HepG2 (cell line): ENCODE data around the gene F7. TPM values are rescaled to one million over a fixed set of nuclear protein-coding genes. Genes with fewer than 3 reads are reported as not detected.

Experiments
- ZNF24 ChIP-seq: fragments of 450-650 bp; IDR thresholded peaks from 2 replicates; pipeline ENCODE4 v1.6.1; 2017; ENCODE audit warnings: antibody characterized with exemption, mild to moderate bottlenecking
- ZNF431 ChIP-seq: sonication (generic); formaldehyde crosslinking; IDR thresholded peaks from 2 replicates; pipeline ENCODE4 v1.9.0; 2022; ENCODE audit warnings: missing genetic modification reagents, low read depth, mild to moderate bottlenecking, borderline replicate concordance
- polyA plus RNA-seq, 8 experiments: library from polyadenylated mRNA; depleted of rRNA in 3 of 8; stranded (reverse) in 7 of 8; unstranded in 1 of 8; fragments of >200 nt; fragmentation: Illumina TruSeq in 4 of 8; extraction: Trizol in 4 of 8; gene quantifications; 2 replicates each; pipeline versions ENCODE4 v1.2.1 to v1.2.3, GENCODE V29; 2011 to 2016; ENCODE audit warnings: low read depth in 4 of 8, missing spikeins in 1 of 8, mixed read lengths in 1 of 8; ENCODE audit not compliant: insufficient read depth in 1 of 8
- total RNA-seq, 5 experiments: library from RNA; depleted of rRNA; stranded (reverse); fragments of >200 nt; fragmentation: Illumina TruSeq; extraction: Trizol; gene quantifications; 2 replicates each; pipeline ENCODE4 v1.2.3, GENCODE V29; 2016; ENCODE audit warnings: low read depth in 1 of 5
- TF ChIP-seq, protein P1 (sequence below): sonication (generic); formaldehyde crosslinking; IDR thresholded peaks from 2 replicates; pipeline ENCODE4 v1.5.1; 2020; ENCODE audit warnings: missing genetic modification reagents, mild to moderate bottlenecking, borderline replicate concordance
- TF ChIP-seq, protein P2 (sequence below): sonication (generic); formaldehyde crosslinking; IDR thresholded peaks from 2 replicates; pipeline ENCODE4 v1.4.0; 2020; ENCODE audit warnings: missing genetic modification reagents
- TF ChIP-seq, protein P3 (sequence below): IDR thresholded peaks from 2 replicates; pipeline ENCODE4 v1.6.1; 2016

Gene F7
- total and polyA plus RNA-seq, 2 of the 13 experiments (the other 11 are each of a cell fraction or from before 2014, with no cell fraction given): 12.6 to 26.5 TPM

DNA sequence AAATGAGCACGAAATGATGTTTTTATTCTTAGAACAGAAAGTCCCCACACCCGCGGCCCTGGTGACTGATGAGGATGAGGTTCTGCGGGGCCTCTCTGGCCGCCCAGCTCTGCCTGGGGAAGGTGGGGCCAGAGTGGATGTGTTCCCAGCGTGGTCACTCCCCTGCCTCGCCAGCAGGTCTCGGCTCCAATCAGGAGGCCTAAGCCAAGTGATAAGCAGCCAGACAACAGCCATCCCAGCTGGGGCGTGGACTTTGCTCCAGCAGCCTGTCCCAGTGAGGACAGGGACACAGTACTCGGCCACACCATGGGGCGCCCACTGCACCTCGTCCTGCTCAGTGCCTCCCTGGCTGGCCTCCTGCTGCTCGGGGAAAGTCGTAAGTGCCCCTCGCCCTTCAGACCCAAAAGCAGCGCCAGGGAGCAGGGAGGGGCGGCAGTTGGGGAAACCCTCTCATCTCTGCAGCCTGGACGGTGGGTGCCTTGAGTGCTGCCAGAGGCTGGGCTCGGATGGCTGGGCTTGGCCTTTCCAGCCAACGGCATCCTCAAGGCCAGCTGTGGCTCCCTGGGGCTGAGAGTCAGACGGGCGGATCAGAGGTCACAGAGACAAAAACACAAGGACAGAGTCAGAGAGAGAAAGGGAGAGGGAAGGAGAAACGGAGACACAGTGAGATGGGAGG lies 17.1 kb downstream of the F7 start, which contains the start of gene F10 (continued):
- TF ChIP-seq ZNF431 (CRISPR knock-in tag) (0 out of 2 replicates have a peak, but pooled peaks have one; percentile 19), ZNF24 (no peak)
- TF ChIP-seq, protein P1, sequence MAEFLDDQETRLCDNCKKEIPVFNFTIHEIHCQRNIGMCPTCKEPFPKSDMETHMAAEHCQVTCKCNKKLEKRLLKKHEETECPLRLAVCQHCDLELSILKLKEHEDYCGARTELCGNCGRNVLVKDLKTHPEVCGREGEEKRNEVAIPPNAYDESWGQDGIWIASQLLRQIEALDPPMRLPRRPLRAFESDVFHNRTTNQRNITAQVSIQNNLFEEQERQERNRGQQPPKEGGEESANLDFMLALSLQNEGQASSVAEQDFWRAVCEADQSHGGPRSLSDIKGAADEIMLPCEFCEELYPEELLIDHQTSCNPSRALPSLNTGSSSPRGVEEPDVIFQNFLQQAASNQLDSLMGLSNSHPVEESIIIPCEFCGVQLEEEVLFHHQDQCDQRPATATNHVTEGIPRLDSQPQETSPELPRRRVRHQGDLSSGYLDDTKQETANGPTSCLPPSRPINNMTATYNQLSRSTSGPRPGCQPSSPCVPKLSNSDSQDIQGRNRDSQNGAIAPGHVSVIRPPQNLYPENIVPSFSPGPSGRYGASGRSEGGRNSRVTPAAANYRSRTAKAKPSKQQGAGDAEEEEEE (CRISPR knock-in tag): peak; percentile 88; the same call in 1 of the 2 replicates
- TF ChIP-seq, protein P2, sequence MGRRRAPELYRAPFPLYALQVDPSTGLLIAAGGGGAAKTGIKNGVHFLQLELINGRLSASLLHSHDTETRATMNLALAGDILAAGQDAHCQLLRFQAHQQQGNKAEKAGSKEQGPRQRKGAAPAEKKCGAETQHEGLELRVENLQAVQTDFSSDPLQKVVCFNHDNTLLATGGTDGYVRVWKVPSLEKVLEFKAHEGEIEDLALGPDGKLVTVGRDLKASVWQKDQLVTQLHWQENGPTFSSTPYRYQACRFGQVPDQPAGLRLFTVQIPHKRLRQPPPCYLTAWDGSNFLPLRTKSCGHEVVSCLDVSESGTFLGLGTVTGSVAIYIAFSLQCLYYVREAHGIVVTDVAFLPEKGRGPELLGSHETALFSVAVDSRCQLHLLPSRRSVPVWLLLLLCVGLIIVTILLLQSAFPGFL (CRISPR knock-in tag): no peak
- TF ChIP-seq, protein P3, sequence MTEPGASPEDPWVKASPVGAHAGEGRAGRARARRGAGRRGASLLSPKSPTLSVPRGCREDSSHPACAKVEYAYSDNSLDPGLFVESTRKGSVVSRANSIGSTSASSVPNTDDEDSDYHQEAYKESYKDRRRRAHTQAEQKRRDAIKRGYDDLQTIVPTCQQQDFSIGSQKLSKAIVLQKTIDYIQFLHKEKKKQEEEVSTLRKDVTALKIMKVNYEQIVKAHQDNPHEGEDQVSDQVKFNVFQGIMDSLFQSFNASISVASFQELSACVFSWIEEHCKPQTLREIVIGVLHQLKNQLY (CRISPR knock-in tag): no peak; the same call in 1 of the 2 replicates
